GM18517 (cell line): ENCODE data around the gene MACROD1.

Experiments used
- ATAC-seq: cut with Tn5 transposase; IDR thresholded peaks from one replicate; pipeline ENCODE4 v1.9.1; 2021; ENCODE audit warnings: mild to moderate bottlenecking, moderate library complexity; ENCODE audit not compliant: unreplicated experiment

Gene MACROD1

DNA sequence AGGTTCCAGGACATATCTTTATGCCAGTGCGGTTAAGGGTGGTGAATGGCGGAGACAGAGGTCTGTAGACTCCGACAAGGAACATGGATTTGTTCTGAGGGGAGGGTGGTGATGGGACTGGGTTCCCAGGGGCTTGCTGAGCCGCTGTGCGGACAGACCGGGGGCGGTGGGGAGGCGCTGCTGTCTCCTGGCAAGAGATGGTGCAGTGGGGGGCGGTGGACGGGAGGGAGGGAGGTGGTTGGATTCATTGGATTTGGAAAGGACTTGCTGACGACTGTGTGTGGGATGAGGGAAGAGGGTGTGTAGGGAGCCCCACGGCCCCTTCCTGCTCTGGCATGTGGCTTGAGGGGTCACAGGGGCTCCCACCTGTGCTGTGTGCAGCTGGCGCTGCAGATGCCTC lies 87.0 kb downstream of the MACROD1 start:
- no peak for ATAC-seq

DNA sequence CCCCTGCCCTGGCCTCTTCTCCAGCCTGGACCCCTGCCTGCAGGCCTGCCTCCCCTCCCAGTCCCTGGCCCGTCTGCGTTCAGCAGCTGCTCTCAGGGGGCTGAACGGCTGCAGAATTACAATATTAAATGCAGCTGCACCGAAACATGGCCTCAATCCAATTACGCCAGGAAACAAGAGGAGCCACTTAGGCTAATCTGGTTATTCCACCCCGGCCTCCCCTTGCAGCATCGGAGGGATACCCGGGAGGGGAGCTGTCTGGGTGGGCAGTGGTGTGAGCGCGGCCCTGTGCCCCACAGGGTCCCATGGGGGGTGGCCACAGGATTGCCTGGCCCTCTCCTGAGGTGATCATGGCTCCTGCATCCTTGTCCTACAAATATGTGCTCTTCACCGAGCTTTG lies 87.6 kb downstream of the MACROD1 start:
- no peak for ATAC-seq

DNA sequence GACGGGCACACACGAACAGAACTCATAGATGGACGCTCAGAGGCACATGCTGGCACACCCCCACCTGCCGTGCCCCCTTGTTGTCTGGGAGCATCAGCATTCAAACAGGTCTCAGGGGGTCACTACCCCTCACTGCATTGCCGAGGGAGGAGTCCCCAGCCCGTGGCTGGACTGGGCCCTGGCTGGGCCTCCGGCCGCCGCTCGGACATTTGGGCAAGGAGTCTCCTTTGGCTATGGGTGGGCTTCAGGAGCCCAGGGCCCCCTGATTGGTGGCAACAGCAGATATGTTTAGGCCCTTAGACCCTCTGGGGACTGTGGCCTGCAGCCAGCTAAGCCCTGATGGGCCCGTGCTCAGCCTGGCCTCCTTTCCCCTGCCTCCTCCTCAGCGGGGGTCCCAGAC lies 88.3 kb downstream of the MACROD1 start:
- no peak for ATAC-seq

DNA sequence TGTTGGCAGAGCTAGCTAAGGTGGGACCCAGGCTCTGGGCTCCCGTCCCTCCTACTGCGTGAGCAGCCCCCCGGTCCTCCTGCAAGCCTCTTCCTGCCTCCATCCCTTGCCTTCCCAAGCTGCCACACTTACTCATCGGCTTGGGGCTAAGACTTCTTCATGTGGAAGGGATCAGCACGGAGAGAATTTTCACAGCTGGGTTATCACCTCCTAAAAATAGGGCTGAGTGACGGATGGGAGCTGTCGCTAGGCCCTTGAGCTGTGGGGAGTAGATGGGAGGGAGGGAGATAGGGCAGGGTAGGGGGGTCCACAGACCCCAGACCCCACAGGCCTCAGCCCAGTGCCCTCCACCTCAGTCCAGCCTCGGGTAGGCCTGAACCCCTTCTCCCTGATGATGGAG lies 89.2 kb downstream of the MACROD1 start:
- ATAC-seq, result no peak

DNA sequence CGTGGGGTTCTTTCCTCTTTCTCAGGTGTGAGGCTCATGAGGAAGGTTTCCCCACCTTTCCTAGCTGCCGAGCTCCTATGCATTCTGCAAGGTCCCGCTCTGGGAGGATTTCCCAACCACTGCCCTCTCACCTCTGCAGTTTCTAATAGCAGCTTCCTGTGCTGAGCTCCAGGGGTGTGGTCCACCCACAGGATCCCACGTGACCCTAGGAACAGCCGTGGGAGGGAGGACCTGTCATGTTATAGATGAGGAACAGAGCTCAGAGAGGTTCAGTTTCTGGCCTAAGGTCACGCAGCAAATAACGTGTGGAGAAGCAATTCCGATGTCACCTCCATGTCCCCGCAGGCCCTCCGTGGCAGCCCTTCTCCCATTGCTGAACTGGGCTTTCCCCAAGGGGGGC lies 91.7 kb downstream of the MACROD1 start:
- ATAC-seq, result no peak

DNA sequence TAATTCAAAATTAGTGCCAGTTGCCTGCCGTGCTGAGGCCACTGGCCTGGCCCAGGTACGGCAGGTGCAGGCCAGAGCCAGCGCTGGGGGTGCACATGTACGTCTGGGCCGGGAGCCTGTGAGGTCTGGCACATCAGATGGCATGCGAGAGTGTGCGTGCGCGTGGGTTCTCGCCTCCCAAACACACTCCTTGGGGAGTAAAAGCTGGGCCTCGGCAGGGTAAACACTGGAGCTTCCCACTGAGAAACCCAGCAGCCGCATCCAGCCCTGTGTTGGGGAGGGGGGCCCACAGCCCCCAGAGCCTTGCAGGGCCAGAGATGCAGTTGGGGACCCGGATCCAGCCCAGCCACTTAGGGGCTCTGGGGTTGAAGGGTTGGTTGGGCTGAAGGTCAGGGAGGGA lies 92.4 kb downstream of the MACROD1 start:
- no peak for ATAC-seq

DNA sequence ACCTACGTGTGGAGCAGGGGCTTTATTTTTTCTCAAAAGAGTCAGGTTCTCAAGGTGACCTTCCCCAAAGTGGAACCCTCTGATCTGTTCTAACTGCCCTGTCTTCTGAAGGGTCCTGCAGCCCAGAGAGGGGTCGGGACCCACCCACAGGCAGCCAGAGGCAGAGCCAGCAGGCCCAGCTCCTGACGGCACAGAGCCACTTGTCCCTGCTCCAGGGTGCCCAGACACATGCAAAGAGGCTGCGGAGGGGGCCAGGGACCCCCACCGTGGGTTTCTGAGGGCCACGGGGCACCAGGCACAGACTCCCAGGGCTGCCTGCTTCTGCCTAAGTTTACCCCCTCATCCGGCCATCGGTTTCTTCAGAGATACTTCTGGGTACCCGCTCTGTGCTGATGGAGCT lies 93.0 kb downstream of the MACROD1 start:
- no peak for ATAC-seq

DNA sequence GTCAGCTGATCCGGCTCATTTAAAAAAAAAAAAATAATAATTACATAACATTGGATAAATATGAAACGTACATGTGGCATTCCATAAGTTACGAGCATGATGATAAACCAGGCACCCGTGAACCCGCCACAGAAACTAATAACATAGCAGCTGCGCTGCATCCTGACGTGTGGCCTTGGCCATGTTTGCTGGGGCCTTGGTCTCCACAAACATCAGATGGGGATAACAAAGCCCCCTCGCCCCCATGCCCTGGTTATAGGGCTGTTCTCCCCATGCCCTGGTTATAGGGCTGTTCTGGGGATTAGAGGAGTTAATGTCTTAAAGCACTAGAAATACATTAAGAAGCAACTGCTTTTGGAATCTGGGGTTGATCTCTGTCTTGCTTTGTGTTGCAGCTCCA lies 93.5 kb downstream of the MACROD1 start:
- ATAC-seq, result no peak

DNA sequence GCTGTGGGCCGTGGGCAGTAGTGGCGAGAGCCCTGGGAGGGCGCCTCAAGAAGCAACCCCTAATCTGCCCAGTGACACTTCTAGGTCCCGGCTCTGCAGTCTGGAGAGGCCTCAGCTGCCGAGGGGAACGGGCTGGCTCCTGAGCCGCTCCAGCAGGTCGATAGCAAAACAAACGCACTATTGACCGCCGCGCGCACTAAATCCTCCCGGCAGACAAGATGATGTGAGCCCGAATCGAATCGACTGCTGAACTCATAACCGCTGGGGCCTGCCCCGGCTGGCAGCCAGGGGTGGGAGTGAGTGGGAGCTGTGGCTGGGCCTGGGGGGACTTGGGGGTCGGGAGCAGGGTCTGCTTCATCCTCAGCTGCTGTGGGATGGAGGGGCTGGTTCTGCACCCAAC lies 94.1 kb downstream of the MACROD1 start:
- ATAC-seq, result no peak

DNA sequence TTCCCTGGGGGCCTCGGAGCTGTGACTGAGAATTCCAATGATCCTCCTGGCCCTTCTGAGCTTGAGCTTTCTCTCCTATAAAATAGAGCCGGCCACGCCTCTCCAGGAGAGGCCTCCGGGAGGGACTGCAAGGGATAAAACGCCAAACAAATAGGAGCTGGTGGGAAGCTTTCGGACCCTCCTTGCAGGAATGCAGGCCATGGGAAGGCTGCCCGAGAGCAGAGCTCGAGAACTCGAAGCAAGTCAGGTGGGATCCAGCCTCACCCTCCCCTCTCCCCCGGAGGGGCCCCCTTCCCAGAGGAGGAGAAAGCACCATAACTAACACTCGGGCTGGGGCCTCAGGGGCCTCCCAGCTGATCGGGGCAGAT lies 95.6 kb downstream of the MACROD1 start:
- no peak for ATAC-seq

DNA sequence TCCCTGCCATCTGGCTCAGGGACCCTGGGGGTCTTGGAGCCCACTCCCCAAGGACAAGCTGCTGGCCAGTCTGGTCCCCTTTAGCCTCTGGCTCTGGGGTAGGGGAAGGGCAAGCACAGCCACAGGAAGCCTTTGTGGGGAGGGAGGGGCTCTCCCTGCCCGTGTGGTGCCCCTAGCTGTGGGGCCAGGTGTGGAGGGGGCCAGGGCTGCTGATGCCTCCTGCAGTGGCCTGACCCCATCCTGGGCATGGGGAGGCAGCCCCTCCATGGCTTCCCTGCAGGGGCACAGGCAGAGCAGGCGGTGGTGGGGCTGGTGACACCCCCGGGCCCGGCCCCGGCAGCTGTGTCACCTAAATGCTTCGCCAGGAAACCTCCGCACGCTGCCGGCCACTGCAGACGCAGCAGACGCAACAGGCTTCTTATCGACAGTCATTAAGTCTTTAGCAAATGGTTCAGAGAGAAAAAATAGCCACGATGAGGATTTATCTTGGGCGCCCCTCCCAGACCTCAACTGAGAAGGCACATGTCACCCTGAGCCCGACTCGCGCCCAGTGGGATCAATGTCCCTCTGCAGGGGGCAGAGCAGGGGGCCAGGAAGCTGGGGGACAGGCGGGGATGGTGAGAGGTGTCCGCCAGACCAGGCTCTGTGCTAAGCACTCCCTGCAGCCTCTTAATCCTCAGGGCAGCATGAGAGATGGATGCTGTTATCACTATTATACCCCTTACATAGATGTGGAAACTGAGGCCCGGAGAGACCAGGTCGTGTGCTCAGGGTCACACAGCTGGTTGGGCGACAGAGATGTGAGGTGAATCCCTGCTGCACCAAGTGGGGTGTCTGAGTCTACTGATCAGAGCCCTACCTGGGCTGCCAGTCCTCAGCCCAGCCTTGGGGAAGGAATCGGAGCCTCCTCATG lies 96.3 kb downstream of the MACROD1 start:
- ATAC-seq, result no peak

DNA sequence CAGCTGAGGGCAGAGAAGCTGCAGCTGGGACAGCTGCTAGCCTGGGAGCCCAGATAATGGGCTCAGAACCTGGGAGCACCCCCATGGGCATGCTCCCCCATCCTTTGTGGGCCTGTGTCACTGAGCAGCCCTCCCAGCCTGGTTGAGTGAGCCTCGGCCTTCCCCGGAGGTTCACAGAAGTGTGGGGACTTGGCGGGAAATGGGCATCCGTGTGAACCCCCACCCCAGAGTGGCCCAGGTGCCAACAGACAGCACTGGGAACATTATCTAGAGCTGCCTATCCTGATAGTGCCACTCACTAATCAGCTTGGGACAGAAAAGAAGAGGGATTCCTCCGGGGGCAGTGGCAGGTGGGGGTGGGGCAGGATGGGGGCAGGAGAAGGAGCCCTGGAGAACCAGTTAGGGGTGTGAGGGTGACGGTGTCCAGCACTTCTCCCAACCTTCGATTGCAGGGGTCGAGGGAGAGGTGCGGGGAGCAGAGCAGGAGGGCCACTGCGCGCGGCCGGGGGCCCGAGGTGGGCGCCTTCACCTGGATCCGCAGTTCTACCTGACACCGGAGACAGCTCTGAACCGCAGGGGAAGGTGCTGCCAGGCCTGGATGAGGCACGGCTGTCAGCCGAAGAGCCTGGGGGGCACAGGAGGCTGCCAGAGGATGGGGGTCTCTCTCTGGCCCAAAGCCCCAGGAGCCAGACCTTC lies 97.1 kb downstream of the MACROD1 start:
- no peak for ATAC-seq

DNA sequence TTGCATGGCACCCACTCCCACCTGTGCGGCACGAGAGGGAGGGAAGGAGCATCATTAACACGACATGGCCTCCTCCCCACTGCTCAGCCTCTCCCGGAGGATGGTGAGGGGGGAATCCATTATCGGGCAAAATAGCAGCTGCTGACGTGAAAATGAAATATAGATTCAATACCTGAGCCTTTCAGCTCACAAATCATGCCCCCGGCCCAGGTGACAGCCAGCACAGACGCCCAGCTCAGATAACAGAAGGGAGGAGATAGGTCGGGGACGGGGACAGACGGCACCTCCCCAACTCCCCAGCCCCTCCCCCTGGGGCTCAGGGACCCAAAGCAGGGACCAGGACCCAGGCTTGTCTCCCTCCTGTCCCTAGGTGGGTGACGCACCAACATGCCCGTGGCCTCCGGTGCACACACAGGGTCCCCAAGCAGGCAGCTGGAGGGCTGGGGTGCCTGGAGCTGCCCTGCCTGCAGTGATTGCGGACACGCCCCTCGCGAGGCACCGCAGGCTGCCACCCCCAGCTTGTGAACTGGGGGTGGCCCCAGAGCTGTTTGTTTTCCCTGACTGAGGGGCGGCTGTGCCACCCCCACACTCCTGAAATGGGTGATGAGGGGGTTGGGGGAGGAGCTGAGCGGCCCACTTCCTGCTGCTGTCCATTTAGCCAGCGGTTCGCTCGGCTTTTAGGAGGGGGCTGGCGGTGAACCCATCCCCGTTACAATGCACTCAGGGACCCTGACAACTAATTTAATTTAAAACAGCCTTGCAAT lies 98.5 kb downstream of the MACROD1 start:
- ATAC-seq, result no peak

DNA sequence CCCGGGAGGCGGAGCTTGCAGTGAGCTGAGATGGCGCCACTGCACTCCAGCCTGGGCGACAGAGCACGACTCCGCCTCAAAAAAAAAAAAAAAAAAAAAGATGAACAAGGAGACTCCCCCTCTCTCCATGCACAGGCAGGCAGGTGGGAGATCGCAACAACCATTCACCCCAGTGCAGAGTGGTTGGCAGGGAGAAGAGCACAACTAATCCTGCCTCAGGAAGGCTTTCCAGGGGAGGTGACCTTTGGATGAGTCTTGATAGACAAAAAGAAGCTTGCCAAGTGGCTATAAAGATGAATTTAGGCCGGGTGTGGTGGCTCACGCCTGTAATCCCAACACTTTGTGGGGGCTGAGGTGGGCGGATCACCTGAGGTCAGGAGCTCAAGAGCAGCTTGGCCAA lies 100.2 kb downstream of the MACROD1 start:
- no peak for ATAC-seq

DNA sequence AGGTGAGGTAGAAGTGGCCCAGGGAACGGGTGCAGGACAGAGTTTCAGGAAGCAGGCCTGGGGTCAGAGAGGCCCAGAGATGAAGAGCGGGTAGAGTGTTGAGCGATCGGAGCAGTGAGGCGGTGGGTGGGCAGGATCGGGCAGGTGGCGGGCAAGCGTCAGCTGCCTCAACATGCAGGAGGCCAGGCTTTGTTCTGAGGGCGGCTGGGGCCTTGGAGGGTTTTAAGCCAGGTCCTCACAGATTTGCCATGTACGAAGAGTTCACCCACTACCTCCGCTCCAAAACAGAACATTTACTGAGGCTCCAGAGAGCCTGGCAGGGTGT lies 100.8 kb downstream of the MACROD1 start:
- no peak for ATAC-seq

DNA sequence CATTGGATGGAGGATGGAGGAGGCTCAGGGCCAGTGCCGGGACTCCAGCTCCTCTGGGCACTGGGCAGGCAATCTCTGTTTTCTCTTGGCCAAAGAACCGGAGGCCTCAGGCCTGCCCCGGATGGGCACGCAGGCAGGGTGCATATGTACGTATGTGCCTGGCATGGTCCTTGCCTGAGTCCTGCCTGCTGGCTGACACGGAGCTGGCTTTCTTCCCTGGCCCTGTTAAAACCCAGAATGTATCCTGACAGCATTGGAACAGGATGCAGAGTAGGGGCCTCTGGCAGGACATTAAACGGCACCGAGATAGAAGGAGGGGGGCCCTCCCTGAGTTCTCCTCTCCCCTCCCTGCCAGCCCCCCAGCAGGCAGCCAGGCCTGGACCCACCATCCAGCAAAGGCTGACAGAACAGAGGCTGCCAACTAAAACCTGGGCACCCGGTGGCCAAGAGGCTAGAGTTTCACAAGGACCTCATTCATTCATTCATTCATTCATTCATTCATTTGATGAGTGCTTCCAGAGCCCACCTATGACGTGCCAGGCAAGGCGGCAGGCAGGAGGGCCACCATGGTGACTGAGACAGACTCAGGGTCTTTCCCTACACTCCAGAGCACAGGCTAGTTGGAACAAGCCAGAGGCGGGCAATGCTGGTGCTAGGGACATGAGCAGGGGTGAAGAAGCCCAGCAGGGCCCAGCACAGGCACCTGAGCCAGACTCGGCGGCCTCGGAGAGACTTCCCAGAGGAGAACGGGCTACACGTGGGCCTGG lies 101.4 kb downstream of the MACROD1 start:
- ATAC-seq, result no peak

DNA sequence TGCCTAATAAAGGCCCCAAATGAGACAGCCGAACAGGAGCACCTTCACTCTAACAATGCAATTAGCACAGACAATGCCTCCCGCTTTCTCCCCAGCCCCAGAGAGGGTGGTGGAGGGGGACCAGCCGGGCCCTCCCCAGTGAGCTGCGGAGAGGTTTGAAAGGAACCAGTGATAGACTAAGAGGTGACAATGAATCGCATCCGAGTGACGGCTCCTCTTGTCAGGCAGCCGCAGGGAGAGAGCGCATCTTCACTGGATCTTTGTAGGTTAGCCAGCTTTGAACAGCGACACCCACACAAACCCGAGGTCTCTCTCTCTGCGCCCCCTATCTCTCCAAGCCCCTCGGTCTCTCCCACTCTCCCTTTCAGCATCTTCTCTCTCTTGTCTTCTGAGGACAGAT lies 102.1 kb downstream of the MACROD1 start:
- ATAC-seq, result no peak

DNA sequence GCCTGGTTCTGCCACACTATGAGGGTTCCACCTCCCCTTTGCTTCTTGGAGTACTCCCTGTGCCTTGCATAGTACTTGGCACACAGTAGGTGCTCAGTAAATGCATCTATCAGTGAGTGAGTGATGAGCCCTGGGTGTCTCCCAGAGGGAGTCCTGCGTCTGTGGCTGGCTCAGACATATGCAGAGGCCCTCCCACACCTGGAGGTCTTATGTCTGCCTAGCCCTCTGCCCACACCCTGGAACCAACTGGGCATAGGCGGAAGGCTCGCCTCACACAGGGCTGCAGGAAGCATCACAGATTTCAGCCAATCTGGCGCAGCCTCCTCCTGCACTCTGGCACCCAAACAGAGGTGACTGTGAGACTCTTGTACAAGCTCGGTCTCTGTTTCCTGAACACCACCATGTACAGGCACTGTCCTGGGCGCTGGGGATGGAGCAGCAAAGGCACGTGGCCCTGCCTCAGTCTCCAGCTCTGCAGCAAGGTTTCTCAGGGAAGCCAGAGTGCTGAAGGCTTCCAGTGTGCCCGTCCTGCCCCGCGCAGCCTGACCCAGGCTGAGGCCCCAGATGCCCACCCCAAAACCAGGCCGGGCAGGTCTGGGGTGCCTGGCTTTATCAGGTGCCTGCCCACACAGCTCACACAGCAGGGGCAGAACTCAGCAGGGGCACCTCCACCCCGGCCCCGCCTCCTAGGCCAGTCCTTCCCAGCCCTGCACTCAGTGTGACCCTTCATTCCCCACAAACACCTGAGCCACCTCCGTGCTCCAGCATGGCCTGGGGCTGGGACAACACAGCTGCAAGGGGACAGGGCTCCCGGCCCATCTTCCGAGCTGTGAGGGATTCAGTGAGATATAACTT lies 103.5 kb downstream of the MACROD1 start:
- ATAC-seq, result no peak

DNA sequence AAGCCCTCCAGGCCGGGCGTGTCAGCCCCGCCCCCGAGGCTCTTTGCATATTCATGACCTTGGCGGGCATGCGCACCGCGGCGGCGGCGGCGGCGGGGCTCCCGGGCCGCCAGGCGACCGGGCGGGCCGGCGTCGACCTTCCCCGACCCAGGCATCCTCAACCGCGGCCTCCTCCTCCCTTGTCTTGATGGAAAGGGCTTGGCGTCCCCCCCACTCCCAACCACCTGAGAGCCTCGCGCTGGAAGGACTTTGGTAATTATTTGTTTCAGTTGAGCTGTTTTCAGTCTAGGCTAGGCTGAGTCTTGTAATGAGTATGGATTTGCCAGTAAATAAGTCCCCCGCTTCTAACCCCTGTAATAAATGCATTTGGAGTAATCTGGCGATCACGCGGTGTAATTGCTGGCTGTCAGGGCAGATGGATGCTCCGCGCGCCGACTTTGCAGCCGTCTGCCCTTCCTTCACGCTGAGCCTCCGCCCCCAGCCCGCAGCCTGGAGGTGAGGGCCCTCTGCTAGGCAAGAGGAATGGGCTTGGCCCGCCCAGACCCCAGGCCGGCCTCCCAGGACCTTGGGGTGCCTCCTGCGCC lies 105.0 kb downstream of the MACROD1 start:
- no peak for ATAC-seq
